HepG2 (cell line): Measurements from ENCODE around the gene HK3.

Experiments
- ARNT ChIP-seq: fragments of 450-650 bp; IDR thresholded peaks from 2 replicates; pipeline ENCODE4 v1.6.1; 2017
- ATF7 ChIP-seq, 2 experiments: fragments of 450-650 bp in 1 of 2; sonication (generic) in 1 of 2; formaldehyde crosslinking in 1 of 2; IDR thresholded peaks; 2 replicates each; pipeline versions ENCODE4 v1.4.0 to v1.6.1; 2016 to 2020; ENCODE audit warnings: antibody characterized with exemption in 1 of 2, mild to moderate bottlenecking in 1 of 2, missing genetic modification reagents in 1 of 2
- ELF4 ChIP-seq: sonication (generic); formaldehyde crosslinking; IDR thresholded peaks from 2 replicates; pipeline ENCODE4 v1.5.0; 2020; ENCODE audit warnings: missing genetic modification reagents, mild to moderate bottlenecking, moderate library complexity, borderline replicate concordance
- MTA1 ChIP-seq: sonication (generic); formaldehyde crosslinking; IDR thresholded peaks from 2 replicates; pipeline ENCODE4 v1.4.0; 2020; ENCODE audit warnings: missing genetic modification reagents, mild to moderate bottlenecking, borderline replicate concordance
- MYC ChIP-seq: sonication (generic); formaldehyde crosslinking; IDR thresholded peaks from 2 replicates; pipeline ENCODE4 v1.9.0; 2021; ENCODE audit warnings: missing genetic modification reagents, borderline replicate concordance
- NKX3-1 ChIP-seq: sonication (generic); formaldehyde crosslinking; IDR thresholded peaks from 2 replicates; pipeline ENCODE4 v1.5.0; 2020; ENCODE audit warnings: missing genetic modification reagents
- POLR2A ChIP-seq, 2 experiments: IDR thresholded peaks; 2 replicates each; pipeline ENCODE4 v1.6.1; 2011; ENCODE audit warnings: low read depth in 2 of 2, low read length in 2 of 2, mild to moderate bottlenecking in 1 of 2, moderate library complexity in 1 of 2; ENCODE audit not compliant: insufficient read depth in 1 of 2
- POLR2AphosphoS5 ChIP-seq: IDR thresholded peaks from 2 replicates; pipeline ENCODE4 v1.6.1; 2012; ENCODE audit warnings: low read depth, low read length
- TBL1XR1 ChIP-seq: fragments of 150-350 bp; IDR thresholded peaks from 2 replicates; pipeline ENCODE4 v1.6.1; 2014; ENCODE audit warnings: borderline replicate concordance, low read length; ENCODE audit not compliant: partially characterized antibody
- ZBTB7A ChIP-seq: sonication (generic); formaldehyde crosslinking; IDR thresholded peaks from 2 replicates; pipeline ENCODE4 v1.8.0; 2022; ENCODE audit warnings: mild to moderate bottlenecking, missing genetic modification reagents
- ZNF331 ChIP-seq: sonication (generic); formaldehyde crosslinking; IDR thresholded peaks from 2 replicates; pipeline ENCODE4 v1.4.0; 2020; ENCODE audit warnings: missing genetic modification reagents
- TF ChIP-seq, protein P1 (sequence below): sonication (generic); formaldehyde crosslinking; IDR thresholded peaks from 2 replicates; pipeline ENCODE4 v1.5.0; 2020; ENCODE audit warnings: mild to moderate bottlenecking, missing genetic modification reagents, moderate library complexity
- TF ChIP-seq, protein P2 (sequence below): sonication (generic); formaldehyde crosslinking; IDR thresholded peaks from 2 replicates; pipeline ENCODE4 v1.4.0; 2020; ENCODE audit warnings: missing genetic modification reagents
- TF ChIP-seq, protein P3 (sequence below): sonication (generic); formaldehyde crosslinking; IDR thresholded peaks from 2 replicates; pipeline ENCODE4 v1.4.0; 2020; ENCODE audit warnings: missing genetic modification reagents, borderline replicate concordance

DNA sequence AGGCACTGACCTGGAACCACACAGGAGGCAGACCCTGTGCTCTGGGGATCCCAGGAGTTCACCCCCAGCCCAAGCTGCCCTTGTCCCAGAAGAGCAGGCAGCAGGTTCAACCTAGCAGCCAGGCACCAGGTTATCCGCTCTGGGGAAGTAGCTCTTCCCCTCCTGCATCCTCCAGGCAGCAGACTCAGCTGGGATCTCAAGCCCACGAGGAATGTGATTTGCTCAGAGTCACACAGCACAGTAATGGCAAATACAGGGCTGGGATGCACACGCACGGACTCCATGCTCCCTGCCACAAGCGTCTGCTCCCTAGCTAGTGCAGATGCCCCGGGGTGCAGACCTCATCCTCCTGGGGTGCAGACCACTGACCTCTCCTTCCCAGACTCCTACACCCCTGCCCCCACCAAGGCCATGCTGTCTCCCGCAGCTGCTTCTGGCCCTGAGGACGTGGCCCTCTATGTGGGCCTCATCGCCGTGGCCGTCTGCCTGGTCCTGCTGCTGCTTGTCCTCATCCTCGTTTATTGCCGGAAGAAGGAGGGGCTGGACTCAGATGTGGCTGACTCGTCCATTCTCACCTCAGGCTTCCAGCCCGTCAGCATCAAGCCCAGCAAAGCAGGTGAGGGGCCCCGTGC, 25.5 kb downstream of the HK3 start:
- TF ChIP-seq, protein P1, sequence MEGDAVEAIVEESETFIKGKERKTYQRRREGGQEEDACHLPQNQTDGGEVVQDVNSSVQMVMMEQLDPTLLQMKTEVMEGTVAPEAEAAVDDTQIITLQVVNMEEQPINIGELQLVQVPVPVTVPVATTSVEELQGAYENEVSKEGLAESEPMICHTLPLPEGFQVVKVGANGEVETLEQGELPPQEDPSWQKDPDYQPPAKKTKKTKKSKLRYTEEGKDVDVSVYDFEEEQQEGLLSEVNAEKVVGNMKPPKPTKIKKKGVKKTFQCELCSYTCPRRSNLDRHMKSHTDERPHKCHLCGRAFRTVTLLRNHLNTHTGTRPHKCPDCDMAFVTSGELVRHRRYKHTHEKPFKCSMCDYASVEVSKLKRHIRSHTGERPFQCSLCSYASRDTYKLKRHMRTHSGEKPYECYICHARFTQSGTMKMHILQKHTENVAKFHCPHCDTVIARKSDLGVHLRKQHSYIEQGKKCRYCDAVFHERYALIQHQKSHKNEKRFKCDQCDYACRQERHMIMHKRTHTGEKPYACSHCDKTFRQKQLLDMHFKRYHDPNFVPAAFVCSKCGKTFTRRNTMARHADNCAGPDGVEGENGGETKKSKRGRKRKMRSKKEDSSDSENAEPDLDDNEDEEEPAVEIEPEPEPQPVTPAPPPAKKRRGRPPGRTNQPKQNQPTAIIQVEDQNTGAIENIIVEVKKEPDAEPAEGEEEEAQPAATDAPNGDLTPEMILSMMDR (CRISPR knock-in tag): no peak
- TF ChIP-seq MTA1 (CRISPR knock-in tag) (no peak), ZBTB7A (CRISPR knock-in tag) (no peak), ATF7 (IDR thresholded peaks at IDR 0.05) (no peak), ATF7 (CRISPR knock-in tag; IDR thresholded peaks at IDR 0.05) (no peak), MYC (CRISPR knock-in tag) (no peak), ARNT (no peak), ZNF331 (CRISPR knock-in tag) (no peak), NKX3-1 (CRISPR knock-in tag) (no peak), POLR2AphosphoS5 (no peak), ELF4 (no peak), POLR2A (IDR thresholded peaks at IDR 0.05; ENCODE audit: insufficient read depth in 1 of 2, low read depth in 2 of 2, low read length in 2 of 2) (no peak), TBL1XR1 (no peak)
- TF ChIP-seq, protein P2, sequence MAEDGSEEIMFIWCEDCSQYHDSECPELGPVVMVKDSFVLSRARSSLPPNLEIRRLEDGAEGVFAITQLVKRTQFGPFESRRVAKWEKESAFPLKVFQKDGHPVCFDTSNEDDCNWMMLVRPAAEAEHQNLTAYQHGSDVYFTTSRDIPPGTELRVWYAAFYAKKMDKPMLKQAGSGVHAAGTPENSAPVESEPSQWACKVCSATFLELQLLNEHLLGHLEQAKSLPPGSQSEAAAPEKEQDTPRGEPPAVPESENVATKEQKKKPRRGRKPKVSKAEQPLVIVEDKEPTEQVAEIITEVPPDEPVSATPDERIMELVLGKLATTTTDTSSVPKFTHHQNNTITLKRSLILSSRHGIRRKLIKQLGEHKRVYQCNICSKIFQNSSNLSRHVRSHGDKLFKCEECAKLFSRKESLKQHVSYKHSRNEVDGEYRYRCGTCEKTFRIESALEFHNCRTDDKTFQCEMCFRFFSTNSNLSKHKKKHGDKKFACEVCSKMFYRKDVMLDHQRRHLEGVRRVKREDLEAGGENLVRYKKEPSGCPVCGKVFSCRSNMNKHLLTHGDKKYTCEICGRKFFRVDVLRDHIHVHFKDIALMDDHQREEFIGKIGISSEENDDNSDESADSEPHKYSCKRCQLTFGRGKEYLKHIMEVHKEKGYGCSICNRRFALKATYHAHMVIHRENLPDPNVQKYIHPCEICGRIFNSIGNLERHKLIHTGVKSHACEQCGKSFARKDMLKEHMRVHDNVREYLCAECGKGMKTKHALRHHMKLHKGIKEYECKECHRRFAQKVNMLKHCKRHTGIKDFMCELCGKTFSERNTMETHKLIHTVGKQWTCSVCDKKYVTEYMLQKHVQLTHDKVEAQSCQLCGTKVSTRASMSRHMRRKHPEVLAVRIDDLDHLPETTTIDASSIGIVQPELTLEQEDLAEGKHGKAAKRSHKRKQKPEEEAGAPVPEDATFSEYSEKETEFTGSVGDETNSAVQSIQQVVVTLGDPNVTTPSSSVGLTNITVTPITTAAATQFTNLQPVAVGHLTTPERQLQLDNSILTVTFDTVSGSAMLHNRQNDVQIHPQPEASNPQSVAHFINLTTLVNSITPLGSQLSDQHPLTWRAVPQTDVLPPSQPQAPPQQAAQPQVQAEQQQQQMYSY: no peak
- TF ChIP-seq, protein P3, sequence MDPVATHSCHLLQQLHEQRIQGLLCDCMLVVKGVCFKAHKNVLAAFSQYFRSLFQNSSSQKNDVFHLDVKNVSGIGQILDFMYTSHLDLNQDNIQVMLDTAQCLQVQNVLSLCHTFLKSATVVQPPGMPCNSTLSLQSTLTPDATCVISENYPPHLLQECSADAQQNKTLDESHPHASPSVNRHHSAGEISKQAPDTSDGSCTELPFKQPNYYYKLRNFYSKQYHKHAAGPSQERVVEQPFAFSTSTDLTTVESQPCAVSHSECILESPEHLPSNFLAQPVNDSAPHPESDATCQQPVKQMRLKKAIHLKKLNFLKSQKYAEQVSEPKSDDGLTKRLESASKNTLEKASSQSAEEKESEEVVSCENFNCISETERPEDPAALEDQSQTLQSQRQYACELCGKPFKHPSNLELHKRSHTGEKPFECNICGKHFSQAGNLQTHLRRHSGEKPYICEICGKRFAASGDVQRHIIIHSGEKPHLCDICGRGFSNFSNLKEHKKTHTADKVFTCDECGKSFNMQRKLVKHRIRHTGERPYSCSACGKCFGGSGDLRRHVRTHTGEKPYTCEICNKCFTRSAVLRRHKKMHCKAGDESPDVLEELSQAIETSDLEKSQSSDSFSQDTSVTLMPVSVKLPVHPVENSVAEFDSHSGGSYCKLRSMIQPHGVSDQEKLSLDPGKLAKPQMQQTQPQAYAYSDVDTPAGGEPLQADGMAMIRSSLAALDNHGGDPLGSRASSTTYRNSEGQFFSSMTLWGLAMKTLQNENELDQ: no peak
